SK-N-SH (cell line): ENCODE data around the gene CPNE2. TPM values are rescaled to one million over a fixed set of nuclear protein-coding genes. Genes with fewer than 3 reads are reported as not detected.

Experiments used
- CTCF ChIA-PET: fragments of 300-600, 350-600 bp; formaldehyde crosslinking; extraction: SDS; loops from one replicate; lab custom pipeline; 2021; lab: Yijun Ruan, JAX
- POLR2A ChIA-PET: fragments of 350-600 bp; sonication (Branson Sonifier 250); formaldehyde crosslinking; extraction: SDS; loops from one replicate; lab custom pipeline; 2020; ENCODE audit warnings: antibody characterized with exemption, inconsistent platforms; lab: Yijun Ruan, JAX
- DNase-seq: peaks from one replicate; pipeline ENCODE4 v3.0.0; 2012
- H2AFZ ChIP-seq: fragments of 200-600 bp; sonication (generic); 2 replicates; pipeline ENCODE4 v1.8.1; 2016; ENCODE audit warnings: antibody characterized with exemption, mild to moderate bottlenecking, low read depth
- H3F3A ChIP-seq: fragments of 200-600 bp; sonication (generic); replicated peaks from 2 replicates; pipeline ENCODE3; 2016; ENCODE audit warnings: antibody characterized with exemption, mild to moderate bottlenecking; ENCODE audit not compliant: insufficient read depth
- H3K27ac ChIP-seq, 2 experiments: fragments of 200-500 bp in 1 of 2; fragments of 200-600 bp in 1 of 2; sonication (Bioruptor generic) in 1 of 2; sonication (generic), shearing (Covaris generic) in 1 of 2; 2 replicates each; pipeline versions ENCODE4 v1.5.1 to v1.6.1; 2014 to 2016; ENCODE audit warnings: low read depth in 2 of 2, inconsistent platforms in 1 of 2, low read length in 1 of 2, mild to moderate bottlenecking in 1 of 2, mixed read lengths in 1 of 2
- H3K27me3 ChIP-seq: fragments of 200-600 bp; sonication (generic), shearing (Covaris generic); 2 replicates; pipeline ENCODE4 v1.6.1; 2016; ENCODE audit warnings: mixed run types; ENCODE audit not compliant: insufficient read depth
- H3K36me3 ChIP-seq, 2 experiments: fragments of 200-500 bp in 1 of 2; fragments of 200-600 bp in 1 of 2; sonication (Bioruptor generic) in 1 of 2; sonication (generic) in 1 of 2; replicated peaks in 1 of 2; 2 replicates each; pipeline versions ENCODE3 to v1.5.1; 2014 to 2016; ENCODE audit warnings: low read length in 1 of 2, mild to moderate bottlenecking in 1 of 2; ENCODE audit not compliant: insufficient read depth in 2 of 2, control insufficient read depth in 1 of 2
- H3K4me1 ChIP-seq, 2 experiments: fragments of 200-500 bp in 1 of 2; fragments of 200-600 bp in 1 of 2; sonication (Bioruptor generic) in 1 of 2; sonication (generic), shearing (Covaris generic) in 1 of 2; 2 replicates each; pipeline versions ENCODE4 v1.5.1 to v1.6.1; 2014 to 2016; ENCODE audit warnings: low read depth in 1 of 2, low read length in 1 of 2, mixed run types in 1 of 2; ENCODE audit not compliant: insufficient read depth in 2 of 2, control insufficient read depth in 1 of 2
- H3K4me2 ChIP-seq: fragments of 200-600 bp; sonication (generic), shearing (Covaris generic); 2 replicates; pipeline ENCODE4 v1.6.1; 2017; ENCODE audit warnings: mixed run types
- H3K4me3 ChIP-seq, 2 experiments: fragments of 200-500 bp in 1 of 2; fragments of 200-600 bp in 1 of 2; sonication (Bioruptor generic) in 1 of 2; sonication (generic), shearing (Covaris generic) in 1 of 2; 2 replicates each; pipeline versions ENCODE4 v1.5.1 to v1.8.1; 2014 to 2016; ENCODE audit warnings: low read depth in 2 of 2, inconsistent platforms in 1 of 2, low read length in 1 of 2, mild to moderate bottlenecking in 1 of 2, mixed read lengths in 1 of 2, moderate library complexity in 1 of 2
- H3K79me2 ChIP-seq: fragments of 200-600 bp; sonication (generic); 2 replicates; pipeline ENCODE4 v1.8.1; 2017; ENCODE audit warnings: mild to moderate bottlenecking; ENCODE audit not compliant: insufficient read depth
- H3K9ac ChIP-seq: fragments of 200-600 bp; sonication (generic); 2 replicates; pipeline ENCODE4 v1.6.1; 2017; ENCODE audit warnings: mixed run types
- H3K9me2 ChIP-seq: fragments of 200-600 bp; sonication (generic); 2 replicates; pipeline ENCODE4 v1.6.1; 2017; ENCODE audit warnings: mixed run types
- H3K9me3 ChIP-seq: fragments of 200-600 bp; sonication (generic); 2 replicates; pipeline ENCODE4 v1.6.1; 2017; ENCODE audit warnings: mixed run types, mild to moderate bottlenecking, moderate library complexity
- H4K20me1 ChIP-seq: fragments of 200-600 bp; sonication (generic); 2 replicates; pipeline ENCODE4 v1.6.1; 2017; ENCODE audit warnings: mild to moderate bottlenecking, mixed run types; ENCODE audit not compliant: insufficient read depth
- EP300 ChIP-seq, 2 experiments: IDR thresholded peaks; 2 replicates each; pipeline versions ENCODE4 v1.4.0 to v1.6.1; 2012; ENCODE audit warnings: borderline replicate concordance in 1 of 2, low read depth in 1 of 2, low read length in 1 of 2
- EZH2phosphoT487 ChIP-seq: fragments of 200-600 bp; sonication (generic); IDR thresholded peaks from 2 replicates; pipeline ENCODE4 v1.6.1; 2017; ENCODE audit warnings: low read depth, mixed run types, mild to moderate bottlenecking, antibody characterized with exemption, moderate library complexity, borderline replicate concordance
- FOSL2 ChIP-seq: IDR thresholded peaks from 2 replicates; pipeline ENCODE4 v1.4.0; 2012; ENCODE audit warnings: low read depth, mild to moderate bottlenecking, moderate library complexity, borderline replicate concordance
- JUND ChIP-seq: IDR thresholded peaks from 2 replicates; pipeline ENCODE4 v1.4.0; 2012
- MAX ChIP-seq: IDR thresholded peaks from 2 replicates; pipeline ENCODE4 v1.4.0; 2012; ENCODE audit warnings: low read depth
- PBX3 ChIP-seq: IDR thresholded peaks from 2 replicates; pipeline ENCODE4; 2012
- POLR2AphosphoS5 ChIP-seq: IDR thresholded peaks from 2 replicates; pipeline ENCODE4 v1.6.1; 2012; ENCODE audit warnings: low read depth, low read length
- RCOR1 ChIP-seq: fragments of 150-350 bp; IDR thresholded peaks from 2 replicates; pipeline ENCODE4 v1.6.1; 2017; ENCODE audit warnings: antibody characterized with exemption, low read length
- REST ChIP-seq: IDR thresholded peaks from 2 replicates; pipeline ENCODE4 v1.6.1; 2012; ENCODE audit warnings: mild to moderate bottlenecking, low read depth, low read length, moderate library complexity
- RFX5 ChIP-seq: IDR thresholded peaks from 2 replicates; pipeline ENCODE4 v1.6.1; 2012; ENCODE audit warnings: mild to moderate bottlenecking, improper control_type of control experiment, low read length
- TEAD4 ChIP-seq: IDR thresholded peaks from 2 replicates; pipeline ENCODE4 v1.4.0; 2012; ENCODE audit warnings: mild to moderate bottlenecking, borderline replicate concordance; ENCODE audit not compliant: insufficient read depth
- WGBS: methylation state at CpG from one replicate; pipeline ENCODE4 v1.1.6; 2017; ENCODE audit warnings: low lambda C conversion rate; 5-methylcytosine and 5-hydroxymethylcytosine counted together
- polyA plus RNA-seq, 3 experiments: library from polyadenylated mRNA; depleted of rRNA; stranded (reverse); fragments of >200 nt; gene quantifications; 2 replicates each; pipeline ENCODE4 v1.2.3, GENCODE V29; 2012
- TF ChIP-seq, protein P1 (sequence below): fragments of 150-350 bp; IDR thresholded peaks from 2 replicates; pipeline ENCODE4 v1.6.1; 2016; ENCODE audit warnings: mild to moderate bottlenecking, low read depth, low read length
- TF ChIP-seq, protein P2 (sequence below): fragments of 150-350 bp; IDR thresholded peaks from 2 replicates; pipeline ENCODE4 v1.6.1; 2017; ENCODE audit warnings: antibody characterized with exemption, low read length, low read depth, borderline replicate concordance

Gene CPNE2
- polyA plus RNA-seq, 1 of the 3 experiments (the other 2 are of a cell fraction) = 73.0 TPM

DNA sequence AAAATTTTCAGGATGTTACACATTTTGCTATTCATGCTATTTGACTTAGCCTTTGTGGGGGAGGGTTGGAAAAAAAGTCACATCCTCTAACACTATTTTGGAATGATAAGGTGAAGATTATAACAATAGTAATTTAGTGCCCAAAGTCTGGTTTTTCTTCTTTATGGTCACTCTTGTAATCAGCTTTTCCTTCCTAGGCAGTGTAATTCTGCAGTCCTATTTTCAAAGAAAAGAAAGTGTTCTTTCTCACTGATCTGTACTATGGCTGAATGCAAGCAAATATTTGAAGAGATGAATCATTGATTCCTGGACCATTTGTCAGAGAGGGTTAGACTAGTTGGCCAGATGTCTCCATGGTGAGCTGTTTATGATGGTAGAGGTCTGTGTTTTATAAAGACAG, 102.1 kb downstream of the CPNE2 start (continued):
- TF ChIP-seq EZH2phosphoT487 (no peak), EP300 (IDR thresholded peaks at IDR 0.05; ENCODE audit: borderline replicate concordance in 1 of 2, low read depth in 1 of 2, low read length in 1 of 2) (peak in 1 of 2 experiments; percentile 75; a peak in 1 of 4 replicates)
- TF ChIP-seq, protein P1, sequence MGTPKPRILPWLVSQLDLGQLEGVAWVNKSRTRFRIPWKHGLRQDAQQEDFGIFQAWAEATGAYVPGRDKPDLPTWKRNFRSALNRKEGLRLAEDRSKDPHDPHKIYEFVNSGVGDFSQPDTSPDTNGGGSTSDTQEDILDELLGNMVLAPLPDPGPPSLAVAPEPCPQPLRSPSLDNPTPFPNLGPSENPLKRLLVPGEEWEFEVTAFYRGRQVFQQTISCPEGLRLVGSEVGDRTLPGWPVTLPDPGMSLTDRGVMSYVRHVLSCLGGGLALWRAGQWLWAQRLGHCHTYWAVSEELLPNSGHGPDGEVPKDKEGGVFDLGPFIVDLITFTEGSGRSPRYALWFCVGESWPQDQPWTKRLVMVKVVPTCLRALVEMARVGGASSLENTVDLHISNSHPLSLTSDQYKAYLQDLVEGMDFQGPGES = no peak

DNA sequence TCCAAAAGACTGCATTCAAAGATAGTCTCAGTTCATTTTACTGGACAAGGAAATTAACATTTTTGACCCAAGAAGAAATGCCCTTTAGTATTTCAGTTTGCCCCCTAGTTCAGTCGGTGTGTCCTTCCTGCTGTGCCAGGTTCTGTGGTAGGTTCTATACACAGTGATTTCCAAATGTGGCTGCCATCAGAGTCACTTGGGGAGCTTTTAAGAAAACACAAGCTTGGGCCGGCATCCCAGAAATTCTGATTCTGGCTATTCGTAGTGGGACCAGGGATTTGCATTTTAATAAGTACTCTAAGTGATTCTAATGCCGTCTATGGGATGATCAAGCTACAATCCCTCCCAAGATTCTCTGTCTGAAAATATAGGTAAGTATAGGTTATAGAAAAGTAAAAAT, 103.9 kb downstream of the CPNE2 start:
- Histone ChIP-seq H3K36me3 (peaks cover 2 to 4% of the 10 kb centered on the region in 2 experiments), H3K9me3 (no peaks in the 10 kb centered on the region), H3F3A (peaks cover 24% of the 10 kb centered on the region), H3K27me3 (no peaks in the 10 kb centered on the region), H3K9ac (peak overlapping the region; percentile 13; the same call in 1 of the 2 replicates), H2AFZ (peak overlapping the region; percentile 5; the same call in 1 of the 2 replicates), H4K20me1 (no peaks in the 10 kb centered on the region), H3K27ac (peak overlapping the region; percentile 91 to 98), H3K4me1 (peaks cover 19 to 38% of the 10 kb centered on the region in 2 experiments), H3K79me2 (peaks cover 78% of the 10 kb centered on the region), H3K4me2 (0 out of 2 replicates have a peak overlapping the region, but pooled peaks have one; percentile 8), H3K9me2 (no peaks in the 10 kb centered on the region), H3K4me3 (no peak overlapping the region)
- ChIA-PET POLR2A (interaction anchor here (1.4 to 1.9 kb wide), 2 partner anchors 9 to 11 kb away, joined by 5 to 7 read pairs; partner anchors contain the start of genes PSME3IP1 and RSPRY1), CTCF (interaction anchor here (0.7 to 2.2 kb wide), 6 partner anchors 9 to 561 kb away, joined by 3 to 9 read pairs (median 4); partner anchors contain the start of genes ARL2BP and CX3CL1)
- 22% methylated on average over 4 of the region's 4 CpGs for WGBS
- no peak for TF ChIP-seq JUND
- TF ChIP-seq RFX5 = no peak
- TF ChIP-seq MAX = no peak
- TF ChIP-seq, protein P2, sequence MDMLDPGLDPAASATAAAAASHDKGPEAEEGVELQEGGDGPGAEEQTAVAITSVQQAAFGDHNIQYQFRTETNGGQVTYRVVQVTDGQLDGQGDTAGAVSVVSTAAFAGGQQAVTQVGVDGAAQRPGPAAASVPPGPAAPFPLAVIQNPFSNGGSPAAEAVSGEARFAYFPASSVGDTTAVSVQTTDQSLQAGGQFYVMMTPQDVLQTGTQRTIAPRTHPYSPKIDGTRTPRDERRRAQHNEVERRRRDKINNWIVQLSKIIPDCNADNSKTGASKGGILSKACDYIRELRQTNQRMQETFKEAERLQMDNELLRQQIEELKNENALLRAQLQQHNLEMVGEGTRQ = no peak
- no peak for TF ChIP-seq RCOR1
- TF ChIP-seq TEAD4 = no peak
- no peak for TF ChIP-seq REST
- TF ChIP-seq FOSL2 = no peak
- no peak for TF ChIP-seq PBX3
- no peak for TF ChIP-seq POLR2AphosphoS5
- DNase-seq = peak; percentile 27
